Measurements from ENCODE around the gene SLX9.

The SLX9 gene

GRCh38 chr21:44987301-44987885 is 47.6 kb downstream of the SLX9 start:
- no peaks in the 10 kb centered on the region for H3K36me3 ChIP-seq (ENCODE audit: control insufficient read depth, low read length)
- H3K4me1 ChIP-seq (ENCODE audit: control insufficient read depth, low read length) = no peaks in the 10 kb centered on the region
- no peaks in the 10 kb centered on the region for H4K20me1 ChIP-seq (ENCODE audit: control insufficient read depth, insufficient read depth, low read depth, low read length)

GRCh38 chr21:44987886-44988606 is 48.2 kb downstream of the SLX9 start:
- Histone ChIP-seq H3K79me2 (ENCODE audit: control insufficient read depth, low read length) (no peaks in the 10 kb centered on the region), H3K4me3 (ENCODE audit: low read length) (no peak overlapping the region), H3K27ac (ENCODE audit: low read depth, low read length) (no peak overlapping the region), H3K4me1 (ENCODE audit: control insufficient read depth, low read length) (no peaks in the 10 kb centered on the region), H3K9me3 (ENCODE audit: control insufficient read depth, insufficient read depth, low read length) (no peaks in the 10 kb centered on the region), H3K36me3 (ENCODE audit: control insufficient read depth, low read length) (no peaks in the 10 kb centered on the region), H3K4me2 (ENCODE audit: low read length) (no peak overlapping the region), H3K9me2 (replicated peaks; ENCODE audit: control insufficient read depth, low read length) (no peaks in the 10 kb centered on the region), H3K27me3 (ENCODE audit: control insufficient read depth, low read length) (no peaks in the 10 kb centered on the region), H4K20me1 (ENCODE audit: control insufficient read depth, insufficient read depth, low read depth, low read length) (no peaks in the 10 kb centered on the region), H3F3A (ENCODE audit: control insufficient read depth, insufficient read depth) (no peaks in the 10 kb centered on the region)
- TF ChIP-seq, protein P1, sequence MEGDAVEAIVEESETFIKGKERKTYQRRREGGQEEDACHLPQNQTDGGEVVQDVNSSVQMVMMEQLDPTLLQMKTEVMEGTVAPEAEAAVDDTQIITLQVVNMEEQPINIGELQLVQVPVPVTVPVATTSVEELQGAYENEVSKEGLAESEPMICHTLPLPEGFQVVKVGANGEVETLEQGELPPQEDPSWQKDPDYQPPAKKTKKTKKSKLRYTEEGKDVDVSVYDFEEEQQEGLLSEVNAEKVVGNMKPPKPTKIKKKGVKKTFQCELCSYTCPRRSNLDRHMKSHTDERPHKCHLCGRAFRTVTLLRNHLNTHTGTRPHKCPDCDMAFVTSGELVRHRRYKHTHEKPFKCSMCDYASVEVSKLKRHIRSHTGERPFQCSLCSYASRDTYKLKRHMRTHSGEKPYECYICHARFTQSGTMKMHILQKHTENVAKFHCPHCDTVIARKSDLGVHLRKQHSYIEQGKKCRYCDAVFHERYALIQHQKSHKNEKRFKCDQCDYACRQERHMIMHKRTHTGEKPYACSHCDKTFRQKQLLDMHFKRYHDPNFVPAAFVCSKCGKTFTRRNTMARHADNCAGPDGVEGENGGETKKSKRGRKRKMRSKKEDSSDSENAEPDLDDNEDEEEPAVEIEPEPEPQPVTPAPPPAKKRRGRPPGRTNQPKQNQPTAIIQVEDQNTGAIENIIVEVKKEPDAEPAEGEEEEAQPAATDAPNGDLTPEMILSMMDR (IDR thresholded peaks at IDR 0.05; ENCODE audit: low read depth, low read length, poor library complexity, severe bottlenecking) = no peak
- no peak for TF ChIP-seq EZH2phosphoT487 (IDR thresholded peaks at IDR 0.05; ENCODE audit: borderline replicate concordance, low read length)

More at GRCh38 chr21:44987301-44987885, 47.6 kb downstream of the SLX9 start:
- H3K9me2 ChIP-seq (replicated peaks; ENCODE audit: control insufficient read depth, low read length) = no peaks in the 10 kb centered on the region
- H3K79me2 ChIP-seq (ENCODE audit: control insufficient read depth, low read length) = no peaks in the 10 kb centered on the region
- no peak overlapping the region for H3K4me2 ChIP-seq (ENCODE audit: low read length)
- TF ChIP-seq, protein P1 (IDR thresholded peaks at IDR 0.05; ENCODE audit: low read depth, low read length, poor library complexity, severe bottlenecking) = no peak
- TF ChIP-seq EZH2phosphoT487 (IDR thresholded peaks at IDR 0.05; ENCODE audit: borderline replicate concordance, low read length) = no peak
- H3K4me3 ChIP-seq (ENCODE audit: low read length) = no peak overlapping the region
- H3F3A ChIP-seq (ENCODE audit: control insufficient read depth, insufficient read depth) = no peaks in the 10 kb centered on the region
- no peak overlapping the region for H3K27ac ChIP-seq (ENCODE audit: low read depth, low read length)
- H3K27me3 ChIP-seq (ENCODE audit: control insufficient read depth, low read length) = no peaks in the 10 kb centered on the region
- no peaks in the 10 kb centered on the region for H3K9me3 ChIP-seq (ENCODE audit: control insufficient read depth, insufficient read depth, low read length)

DNA sequence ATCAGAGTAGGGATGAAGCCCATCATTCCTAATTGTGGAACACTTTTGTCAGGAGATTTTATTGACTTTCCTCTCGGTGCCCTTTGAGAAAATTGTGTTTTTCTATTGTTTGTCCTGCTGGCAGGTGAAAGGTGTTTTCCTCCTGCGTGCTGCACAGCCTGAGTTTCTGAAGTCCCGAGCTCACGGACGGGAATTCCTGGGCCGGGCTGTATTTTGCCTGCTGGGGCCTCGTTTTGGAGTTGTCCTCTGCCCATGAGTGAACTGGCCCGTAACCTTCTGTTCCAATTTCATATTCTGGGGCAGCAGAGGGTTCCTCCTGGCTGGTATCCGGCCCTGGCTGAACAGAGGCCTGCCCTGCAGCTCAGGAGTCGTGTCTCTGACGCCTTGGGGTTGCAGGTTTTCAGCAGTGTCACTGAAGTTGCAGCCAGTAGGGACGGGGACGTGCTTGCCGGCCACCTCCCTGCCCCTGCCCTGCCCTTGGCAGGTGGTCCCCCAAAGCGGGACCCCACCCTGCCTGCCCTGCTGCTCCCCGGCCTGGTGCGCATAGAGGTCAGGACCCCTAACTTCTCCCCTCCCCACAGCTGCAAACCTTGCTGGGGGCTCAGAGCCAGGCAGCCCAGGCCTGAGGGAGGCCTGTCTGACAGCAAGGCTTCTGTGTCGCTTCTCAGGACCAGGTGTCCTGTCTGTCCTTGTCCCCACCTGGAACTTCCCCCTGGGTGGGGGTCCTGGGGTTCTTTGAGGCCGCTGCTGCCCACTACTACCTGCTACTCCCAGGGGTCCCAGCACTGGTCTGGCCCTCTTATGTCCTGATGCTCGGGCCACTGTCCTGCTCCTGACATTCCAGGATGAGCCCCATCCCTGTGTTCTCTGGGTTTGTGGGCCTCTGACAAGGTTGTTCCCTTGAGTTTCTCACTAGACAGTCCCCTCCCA is 49.0 kb downstream of the SLX9 start:
- no peaks in the 10 kb centered on the region for H3K9me2 ChIP-seq (replicated peaks; ENCODE audit: control insufficient read depth, low read length)
- no peaks in the 10 kb centered on the region for H3K36me3 ChIP-seq (ENCODE audit: control insufficient read depth, low read length)
- no peak for TF ChIP-seq EZH2phosphoT487 (IDR thresholded peaks at IDR 0.05; ENCODE audit: borderline replicate concordance, low read length)
- TF ChIP-seq, protein P1 (IDR thresholded peaks at IDR 0.05; ENCODE audit: low read depth, low read length, poor library complexity, severe bottlenecking) = no peak
- H3K4me1 ChIP-seq (ENCODE audit: control insufficient read depth, low read length) = no peaks in the 10 kb centered on the region
- no peak overlapping the region for H3K27ac ChIP-seq (ENCODE audit: low read depth, low read length)
- no peak overlapping the region for H3K4me3 ChIP-seq (ENCODE audit: low read length)
- H3K4me2 ChIP-seq (ENCODE audit: low read length) = no peak overlapping the region
- H3K9me3 ChIP-seq (ENCODE audit: control insufficient read depth, insufficient read depth, low read length) = no peaks in the 10 kb centered on the region
- H3K79me2 ChIP-seq (ENCODE audit: control insufficient read depth, low read length) = no peaks in the 10 kb centered on the region
- H3K27me3 ChIP-seq (ENCODE audit: control insufficient read depth, low read length) = no peaks in the 10 kb centered on the region
- no peaks in the 10 kb centered on the region for H3F3A ChIP-seq (ENCODE audit: control insufficient read depth, insufficient read depth)
- H4K20me1 ChIP-seq (ENCODE audit: control insufficient read depth, insufficient read depth, low read depth, low read length) = no peaks in the 10 kb centered on the region
